SH-SY5Y (cell line): ENCODE measurements around the gene VANGL1.

Experiments
- GATA2 ChIP-seq: IDR thresholded peaks from 2 replicates; pipeline ENCODE4 v1.6.1; 2011; ENCODE audit warnings: mild to moderate bottlenecking, low read depth, low read length
- GATA3 ChIP-seq: IDR thresholded peaks from 2 replicates; pipeline ENCODE4 v1.6.1; 2011; ENCODE audit warnings: low read depth, mild to moderate bottlenecking, low read length, moderate library complexity

GRCh38 chr1:115655916-115656315 lies 14.1 kb downstream of the VANGL1 start:
- TF ChIP-seq GATA3 (no peak), GATA2 (no peak)
